Fibroblast of gingiva (primary cell): ENCODE results near the gene CACNA1C.
"Not testable (repeated sequence)": the region's sequence is repeated elsewhere in the genome, so short reads cannot be mapped to it uniquely, and the experiment has no call there.

Experiments used
- DNase-seq: peaks from one replicate; pipeline ENCODE4 v3.0.0-alpha.2; 2011; ENCODE audit warnings: low read depth

The CACNA1C gene

GRCh38 chr12:2485681-2486080 lies 432.9 kb downstream of the CACNA1C start:
- no peak for DNase-seq

GRCh38 chr12:2486796-2487195 lies 434.0 kb downstream of the CACNA1C start:
- DNase-seq: no peak

GRCh38 chr12:2487278-2487677 lies 434.5 kb downstream of the CACNA1C start:
- no peak for DNase-seq

GRCh38 chr12:2488131-2488530 lies 435.3 kb downstream of the CACNA1C start:
- no peak for DNase-seq

- no peak for DNase-seq
Observed at GRCh38 chr12:2488596-2488995, 435.8 kb downstream of the CACNA1C start.

GRCh38 chr12:2489275-2489674 lies 436.5 kb downstream of the CACNA1C start:
- DNase-seq: no peak

- no peak for DNase-seq
Observed at GRCh38 chr12:2490831-2491230, 438.0 kb downstream of the CACNA1C start.

- not testable (repeated sequence) for DNase-seq
Observed at GRCh38 chr12:2491349-2491748, 438.6 kb downstream of the CACNA1C start.

GRCh38 chr12:2492236-2492635 lies 439.4 kb downstream of the CACNA1C start:
- no peak for DNase-seq

- DNase-seq: no peak
Observed at GRCh38 chr12:2493086-2493485, 440.3 kb downstream of the CACNA1C start.

GRCh38 chr12:2494486-2495192 lies 441.9 kb downstream of the CACNA1C start:
- no peak for DNase-seq

GRCh38 chr12:2495417-2496112 lies 442.8 kb downstream of the CACNA1C start:
- DNase-seq: no peak

- DNase-seq: no peak
Observed at GRCh38 chr12:2498964-2499500, 446.2 kb downstream of the CACNA1C start.

GRCh38 chr12:2501464-2502191 lies 448.8 kb downstream of the CACNA1C start:
- DNase-seq: no peak

- DNase-seq: no peak
Observed at GRCh38 chr12:2503036-2503435, 450.2 kb downstream of the CACNA1C start.

GRCh38 chr12:2503762-2504161 lies 451.0 kb downstream of the CACNA1C start:
- DNase-seq: no peak

- no peak for DNase-seq
Observed at GRCh38 chr12:2504577-2504976, 451.8 kb downstream of the CACNA1C start.

GRCh38 chr12:2507814-2508213 lies 455.0 kb downstream of the CACNA1C start:
- DNase-seq: no peak

- DNase-seq: no peak
Observed at GRCh38 chr12:2509137-2509536, 456.4 kb downstream of the CACNA1C start.

- no peak for DNase-seq
Observed at GRCh38 chr12:2510045-2510444, 457.3 kb downstream of the CACNA1C start.

GRCh38 chr12:2513141-2514037 lies 460.6 kb downstream of the CACNA1C start:
- no peak for DNase-seq

GRCh38 chr12:2514038-2514340 lies 461.2 kb downstream of the CACNA1C start:
- no peak for DNase-seq
